Measurements from ENCODE around the gene EME1.

The EME1 gene

DNA sequence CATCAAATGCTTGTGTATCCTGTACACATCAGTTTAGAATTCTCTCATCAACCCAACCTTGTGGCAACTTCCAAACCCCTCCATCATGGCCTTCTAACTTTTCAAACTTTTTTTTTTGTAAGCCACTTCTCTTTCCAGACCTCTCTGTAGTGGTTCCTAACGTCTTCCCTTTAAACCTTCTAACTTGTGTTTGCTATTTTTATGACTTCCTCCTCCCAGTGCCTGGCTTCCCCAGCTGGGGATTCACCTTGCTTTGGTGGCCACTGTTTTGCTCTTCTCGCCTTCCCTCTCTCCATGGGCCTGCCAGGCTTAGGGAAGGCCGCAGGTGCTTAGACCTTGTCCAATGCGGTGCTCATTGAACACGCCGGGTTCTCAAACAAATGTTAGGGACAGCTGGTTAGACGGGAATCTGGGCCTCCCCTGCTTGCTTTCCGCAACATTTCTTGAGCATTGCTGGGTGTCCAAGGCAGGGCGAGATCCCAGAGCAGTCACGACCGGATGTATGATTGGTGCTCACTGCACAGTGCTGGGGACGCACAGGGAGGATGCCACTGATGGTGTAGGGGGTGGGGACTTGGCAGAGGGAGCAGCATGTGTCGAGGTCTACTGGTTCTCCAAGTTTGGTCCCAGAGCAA lies 28.2 kb upstream of the EME1 start:
- Histone ChIP-seq H3K36me3 (ENCODE audit: insufficient read depth, low read length) (no peaks in the 10 kb centered on the region; the same call in 1 of the 2 replicates), H3K4me2 (ENCODE audit: insufficient read depth, low read length) (peak overlapping the region; percentile 99), H4K20me1 (ENCODE audit: insufficient read depth, low read length) (peaks cover 8% of the 10 kb centered on the region; the same call in 1 of the 2 replicates), H3K9ac (ENCODE audit: low read depth, low read length) (peak overlapping the region; percentile 90; the same call in 1 of the 2 replicates), H2AFZ (ENCODE audit: low read depth, low read length) (peak overlapping the region; percentile 94; the same call in 1 of the 2 replicates), H3K9me3 (ENCODE audit: insufficient read depth, low read length, severe bottlenecking) (no peaks in the 10 kb centered on the region), H3K27ac (ENCODE audit: low read length) (no peak overlapping the region), H3K4me3 (ENCODE audit: low read depth in 1 of 2, low read length in 2 of 2) (peak overlapping the region in 1 of 2 experiments; percentile 90; a peak in 1 of 4 replicates), H3K79me2 (ENCODE audit: insufficient read depth, low read length) (peaks cover 34% of the 10 kb centered on the region), H3K27me3 (ENCODE audit: insufficient read depth, low read length, poor library complexity) (no peaks in the 10 kb centered on the region), H3K4me1 (ENCODE audit: insufficient read depth, low read length) (peaks cover 24% of the 10 kb centered on the region)
- TF ChIP-seq, protein P1, sequence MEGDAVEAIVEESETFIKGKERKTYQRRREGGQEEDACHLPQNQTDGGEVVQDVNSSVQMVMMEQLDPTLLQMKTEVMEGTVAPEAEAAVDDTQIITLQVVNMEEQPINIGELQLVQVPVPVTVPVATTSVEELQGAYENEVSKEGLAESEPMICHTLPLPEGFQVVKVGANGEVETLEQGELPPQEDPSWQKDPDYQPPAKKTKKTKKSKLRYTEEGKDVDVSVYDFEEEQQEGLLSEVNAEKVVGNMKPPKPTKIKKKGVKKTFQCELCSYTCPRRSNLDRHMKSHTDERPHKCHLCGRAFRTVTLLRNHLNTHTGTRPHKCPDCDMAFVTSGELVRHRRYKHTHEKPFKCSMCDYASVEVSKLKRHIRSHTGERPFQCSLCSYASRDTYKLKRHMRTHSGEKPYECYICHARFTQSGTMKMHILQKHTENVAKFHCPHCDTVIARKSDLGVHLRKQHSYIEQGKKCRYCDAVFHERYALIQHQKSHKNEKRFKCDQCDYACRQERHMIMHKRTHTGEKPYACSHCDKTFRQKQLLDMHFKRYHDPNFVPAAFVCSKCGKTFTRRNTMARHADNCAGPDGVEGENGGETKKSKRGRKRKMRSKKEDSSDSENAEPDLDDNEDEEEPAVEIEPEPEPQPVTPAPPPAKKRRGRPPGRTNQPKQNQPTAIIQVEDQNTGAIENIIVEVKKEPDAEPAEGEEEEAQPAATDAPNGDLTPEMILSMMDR (IDR thresholded peaks at IDR 0.05; ENCODE audit: borderline replicate concordance, extremely low read depth, low read length, poor library complexity, severe bottlenecking), result no peak
- TF ChIP-seq EZH2 (IDR thresholded peaks at IDR 0.05; ENCODE audit: borderline replicate concordance, low read depth, low read length, severe bottlenecking), result no peak
- DNase-seq (no peak), ATAC-seq (ENCODE audit: insufficient read depth, low read depth) (no peak)

DNA sequence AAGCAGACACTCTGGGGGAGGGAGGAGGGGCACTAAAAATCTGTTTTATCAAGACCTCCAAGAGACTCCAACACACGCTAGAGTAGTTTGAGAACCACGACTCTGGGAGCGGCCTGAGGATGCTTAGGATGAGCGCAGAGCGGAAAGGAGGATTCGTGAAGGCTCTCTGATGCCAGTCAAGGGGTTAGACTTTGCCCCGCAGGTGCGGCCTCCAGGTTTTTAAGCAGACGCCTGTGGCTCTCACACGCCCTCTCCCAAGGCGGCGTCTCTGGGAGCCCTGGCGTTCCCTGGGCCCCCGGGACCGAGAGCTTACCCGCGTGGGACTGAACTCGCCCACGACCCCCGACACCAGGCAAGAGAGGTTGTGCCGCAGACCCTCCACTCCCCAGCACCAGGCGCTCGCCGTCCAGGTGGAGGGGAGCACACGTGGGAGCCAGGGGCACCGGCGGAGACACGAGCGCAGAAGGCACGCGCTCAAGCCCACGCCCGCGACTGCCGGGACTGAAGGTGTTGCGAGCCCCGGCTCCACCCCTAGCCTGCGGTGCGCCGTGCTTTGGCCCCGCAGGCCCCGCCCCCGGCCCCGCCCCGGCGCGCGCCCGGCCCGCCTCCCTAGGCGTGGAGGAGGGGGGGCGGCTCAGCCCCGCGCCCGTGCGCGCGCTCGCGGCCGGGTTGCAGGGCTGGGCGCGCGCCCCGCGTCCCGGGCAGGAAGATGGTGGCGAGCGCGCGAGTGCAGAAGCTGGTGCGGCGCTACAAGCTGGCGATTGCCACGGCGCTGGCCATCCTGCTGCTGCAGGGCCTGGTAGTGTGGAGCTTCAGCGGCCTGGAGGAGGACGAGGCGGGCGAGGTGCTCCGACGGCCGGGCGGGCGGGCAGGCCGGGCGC lies 27.4 kb upstream of the EME1 start, which contains the start of gene XYLT2:
Gene XYLT2, plus strand, starts transcription at position 695 of the 881 bp plus-strand sequence. Its CDS starts 15 bp downstream, at position 710.
- ATAC-seq (ENCODE audit: insufficient read depth, low read depth), result peak; percentile 84
- peaks cover 38% of the 10 kb centered on the region for H3K79me2 ChIP-seq (ENCODE audit: insufficient read depth, low read length)
- peaks cover 11% of the 10 kb centered on the region; the same call in 1 of the 2 replicates for H4K20me1 ChIP-seq (ENCODE audit: insufficient read depth, low read length)
- DNase-seq, result peak; percentile 87
- no peaks in the 10 kb centered on the region for H3K9me3 ChIP-seq (ENCODE audit: insufficient read depth, low read length, severe bottlenecking)
- peak within 1 kb of the TSS; percentile 90 for H3K9ac ChIP-seq (ENCODE audit: low read depth, low read length)
- no peaks in the 10 kb centered on the region; the same call in 1 of the 2 replicates for H3K36me3 ChIP-seq (ENCODE audit: insufficient read depth, low read length)
- TF ChIP-seq, protein P1 (IDR thresholded peaks at IDR 0.05; ENCODE audit: borderline replicate concordance, extremely low read depth, low read length, poor library complexity, severe bottlenecking), result no peak
- TF ChIP-seq EZH2 (IDR thresholded peaks at IDR 0.05; ENCODE audit: borderline replicate concordance, low read depth, low read length, severe bottlenecking), result no peak
- peak within 1 kb of the TSS; percentile 99 for H3K4me2 ChIP-seq (ENCODE audit: insufficient read depth, low read length)
- H2AFZ ChIP-seq (ENCODE audit: low read depth, low read length), result peak within 1 kb of the TSS; percentile 94
- no peaks in the 10 kb centered on the region for H3K27me3 ChIP-seq (ENCODE audit: insufficient read depth, low read length, poor library complexity)
- peak within 1 kb of the TSS; percentile 91 for H3K27ac ChIP-seq (ENCODE audit: low read length)
- H3K4me3 ChIP-seq (ENCODE audit: low read depth in 1 of 2, low read length in 2 of 2), result peak within 1 kb of the TSS; percentile 63 to 90
- peaks cover 24% of the 10 kb centered on the region for H3K4me1 ChIP-seq (ENCODE audit: insufficient read depth, low read length)

DNA sequence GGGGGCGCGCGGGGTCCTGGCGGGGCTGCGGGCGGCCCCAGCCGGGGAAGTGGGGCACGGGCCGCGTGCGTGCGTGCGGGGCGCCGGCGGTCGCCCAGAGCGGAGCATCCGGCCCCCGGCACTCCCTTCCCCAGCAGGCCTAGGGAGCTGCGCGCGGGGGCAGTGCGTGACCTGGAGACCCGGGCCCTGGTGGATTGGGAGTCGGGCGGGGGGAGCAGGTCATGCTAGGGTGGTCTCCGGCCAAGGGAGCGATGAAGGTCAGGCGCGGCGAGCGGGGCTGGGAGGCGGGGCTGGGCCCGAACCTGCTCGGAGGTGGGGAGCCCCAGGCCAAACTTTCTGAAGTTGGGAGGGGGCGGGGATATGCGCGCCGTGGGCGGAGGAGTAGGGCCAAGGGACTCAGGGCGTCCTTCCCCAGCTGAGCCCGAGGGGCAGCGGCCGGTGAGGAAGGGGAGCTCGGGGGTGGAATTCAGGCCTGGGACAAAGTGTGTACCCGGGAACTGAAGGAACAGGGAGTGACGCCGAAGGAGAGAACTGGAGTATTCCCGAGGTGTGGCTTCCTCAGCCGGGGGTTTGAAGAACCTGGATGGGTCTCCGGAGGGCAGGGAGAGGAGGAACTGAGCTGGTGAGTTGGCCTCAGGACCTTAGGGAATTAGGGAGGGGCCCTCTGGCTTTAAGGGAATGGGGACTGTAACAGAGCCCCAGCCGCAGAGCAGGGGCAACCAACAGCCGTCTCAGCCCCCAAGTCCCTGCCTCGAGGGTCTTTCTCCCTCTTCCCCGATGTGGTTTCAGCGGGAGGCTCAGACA lies 26.5 kb upstream of the EME1 start:
- Histone ChIP-seq H4K20me1 (ENCODE audit: insufficient read depth, low read length) (peaks cover 16% of the 10 kb centered on the region; the same call in 1 of the 2 replicates), H3K9ac (ENCODE audit: low read depth, low read length) (peak overlapping the region; percentile 90), H3K79me2 (ENCODE audit: insufficient read depth, low read length) (peaks cover 43% of the 10 kb centered on the region), H3K27me3 (ENCODE audit: insufficient read depth, low read length, poor library complexity) (no peaks in the 10 kb centered on the region), H3K9me3 (ENCODE audit: insufficient read depth, low read length, severe bottlenecking) (no peaks in the 10 kb centered on the region), H3K4me3 (ENCODE audit: low read depth in 1 of 2, low read length in 2 of 2) (peak overlapping the region; percentile 63 to 90), H2AFZ (ENCODE audit: low read depth, low read length) (peak overlapping the region; percentile 92), H3K4me2 (ENCODE audit: insufficient read depth, low read length) (peak overlapping the region; percentile 99), H3K27ac (ENCODE audit: low read length) (peak overlapping the region; percentile 91), H3K4me1 (ENCODE audit: insufficient read depth, low read length) (peaks cover 24% of the 10 kb centered on the region), H3K36me3 (ENCODE audit: insufficient read depth, low read length) (no peaks in the 10 kb centered on the region; the same call in 1 of the 2 replicates)
- TF ChIP-seq, protein P1 (IDR thresholded peaks at IDR 0.05; ENCODE audit: borderline replicate concordance, extremely low read depth, low read length, poor library complexity, severe bottlenecking), result no peak
- TF ChIP-seq EZH2 (IDR thresholded peaks at IDR 0.05; ENCODE audit: borderline replicate concordance, low read depth, low read length, severe bottlenecking), result no peak
- ATAC-seq (ENCODE audit: insufficient read depth, low read depth) (peak; percentile 65), DNase-seq (no peak)

Data from DND-41 (cell line).